ENCODE results near the gene REPS2.

Gene REPS2

GRCh38 chrX:17098516-17099247 is 152.2 kb downstream of the REPS2 start:
- DNase-seq = no peak

GRCh38 chrX:17104433-17104832 is 158.0 kb downstream of the REPS2 start:
- no peak for DNase-seq

- no peak for DNase-seq
Measured at GRCh38 chrX:17120816-17121215, 174.4 kb downstream of the REPS2 start.

- DNase-seq = no peak
Measured at GRCh38 chrX:17154001-17154400, 207.5 kb downstream of the REPS2 start.

GRCh38 chrX:17160975-17161374 is 214.5 kb downstream of the REPS2 start:
- DNase-seq = no peak

- no peak for DNase-seq
Measured at GRCh38 chrX:17161991-17162390, 215.5 kb downstream of the REPS2 start.

- no peak for DNase-seq
Measured at GRCh38 chrX:17164079-17164478, 217.6 kb downstream of the REPS2 start.

- DNase-seq = no peak
Measured at GRCh38 chrX:17164941-17165340, 218.5 kb downstream of the REPS2 start.

GRCh38 chrX:17167915-17168314 is 221.5 kb downstream of the REPS2 start:
- no peak for DNase-seq

GRCh38 chrX:17170973-17171372 is 224.5 kb downstream of the REPS2 start:
- no peak for DNase-seq

- no peak for DNase-seq
Measured at GRCh38 chrX:17174671-17175070, 228.2 kb downstream of the REPS2 start.

GRCh38 chrX:17182317-17182716 is 235.9 kb downstream of the REPS2 start:
- no peak for DNase-seq

GRCh38 chrX:17183566-17183965 is 237.1 kb downstream of the REPS2 start:
- DNase-seq = no peak

- no peak for DNase-seq
Measured at GRCh38 chrX:17185431-17185830, 239.0 kb downstream of the REPS2 start.

- DNase-seq = no peak
Measured at GRCh38 chrX:17187136-17187756, 240.8 kb downstream of the REPS2 start.

- DNase-seq = no peak
Measured at GRCh38 chrX:17192106-17192505, 245.6 kb downstream of the REPS2 start.
